GM19238 (cell line): ENCODE measurements around the gene SLC22A24.
"Not testable (repeated sequence)": the region's sequence is repeated elsewhere in the genome, so short reads cannot be mapped to it uniquely, and the experiment has no call there.

Source experiments
- DNase-seq: peaks from one replicate; pipeline ENCODE4 v3.0.0; 2011; ENCODE audit warnings: low spot score; ENCODE audit not compliant: insufficient read length

Gene SLC22A24, protein sequence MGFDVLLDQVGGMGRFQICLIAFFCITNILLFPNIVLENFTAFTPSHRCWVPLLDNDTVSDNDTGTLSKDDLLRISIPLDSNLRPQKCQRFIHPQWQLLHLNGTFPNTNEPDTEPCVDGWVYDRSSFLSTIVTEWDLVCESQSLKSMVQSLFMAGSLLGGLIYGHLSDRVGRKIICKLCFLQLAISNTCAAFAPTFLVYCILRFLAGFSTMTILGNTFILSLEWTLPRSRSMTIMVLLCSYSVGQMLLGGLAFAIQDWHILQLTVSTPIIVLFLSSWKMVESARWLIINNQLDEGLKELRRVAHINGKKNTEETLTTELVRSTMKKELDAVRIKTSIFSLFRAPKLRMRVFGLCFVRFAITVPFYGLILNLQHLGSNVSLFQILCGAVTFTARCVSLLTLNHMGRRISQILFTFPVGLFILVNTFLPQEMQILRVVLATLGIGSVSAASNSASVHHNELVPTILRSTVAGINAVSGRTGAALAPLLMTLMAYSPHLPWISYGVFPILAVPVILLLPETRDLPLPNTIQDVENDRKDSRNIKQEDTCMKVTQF

DNA sequence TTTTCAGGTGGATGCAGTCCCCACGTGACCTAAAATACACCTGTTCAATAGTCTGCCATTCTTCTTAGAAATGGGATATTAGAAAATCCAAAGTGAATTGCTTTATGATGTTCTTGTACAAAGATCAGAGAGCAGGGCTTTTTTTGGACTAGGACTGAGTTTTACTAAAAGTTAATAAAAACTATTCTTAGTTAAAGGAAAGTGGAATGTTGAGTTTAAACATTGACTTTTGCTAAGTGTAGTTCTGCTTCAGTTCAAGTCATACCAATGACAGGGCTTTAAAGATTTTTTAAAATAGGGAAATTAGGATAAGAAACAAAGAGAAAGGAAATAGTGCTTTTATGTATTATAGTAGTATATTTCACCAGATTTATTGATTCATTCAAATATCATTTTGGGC, at the start of gene SLC22A24:
SLC22A24 (minus strand) TSS at position 101 of the 400 bp plus-strand sequence. CDS start 442 bp downstream, outside the sequence.
- no peak for DNase-seq

- DNase-seq: no peak
These were observed 36.5 kb upstream of the SLC22A24 start for GRCh38 chr11:63180536-63180935.

DNA sequence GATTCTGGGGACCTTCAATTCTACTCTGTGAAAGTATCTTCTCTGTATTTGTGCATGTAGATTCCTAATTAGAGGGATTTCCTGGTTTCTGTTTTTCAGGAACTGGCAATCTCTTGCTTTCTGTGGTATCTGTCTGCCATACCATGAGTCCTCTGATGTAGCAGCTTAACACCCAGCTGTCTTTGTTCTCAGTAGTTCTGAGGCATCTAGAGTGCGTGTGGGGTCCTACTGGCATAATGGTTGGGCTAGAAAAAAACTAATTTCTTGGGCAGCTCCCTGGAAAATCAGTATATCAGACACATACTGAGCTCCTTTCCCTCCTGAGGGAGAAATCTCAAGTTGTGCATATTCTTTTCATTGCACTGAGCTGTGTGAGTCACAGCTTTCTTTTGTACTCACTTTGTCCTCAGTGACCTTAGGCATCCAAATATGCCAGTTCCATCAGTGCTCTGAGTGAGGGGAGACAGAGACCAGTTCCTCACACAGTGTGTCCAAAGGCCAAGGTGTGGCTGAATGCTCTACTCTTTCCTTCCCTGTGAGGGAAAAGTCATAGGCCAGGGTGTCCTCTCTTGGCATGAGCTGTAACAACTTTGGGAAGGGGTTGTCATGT, 35.5 kb upstream of the SLC22A24 start:
- no peak for DNase-seq

DNA sequence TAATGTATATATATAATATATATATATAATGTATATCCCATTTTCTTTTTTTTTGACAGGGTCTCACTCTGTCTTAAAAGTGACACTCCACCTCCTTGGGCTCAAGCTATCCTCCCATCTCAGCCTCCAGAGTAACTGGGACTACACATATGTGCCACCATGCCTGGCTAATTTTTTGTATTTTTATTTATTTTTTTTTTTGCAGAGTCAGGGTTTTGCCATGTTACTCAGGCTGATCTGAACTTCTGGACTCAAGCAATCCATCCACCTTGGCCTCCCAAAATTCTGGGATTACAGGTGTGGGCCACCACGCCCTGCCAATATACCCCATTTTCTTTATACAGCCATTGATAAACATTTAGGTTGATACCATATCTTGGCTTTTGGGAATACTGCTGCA, 33.9 kb upstream of the SLC22A24 start:
- no peak for DNase-seq

- no peak for DNase-seq
These were observed 21.8 kb upstream of the SLC22A24 start for GRCh38 chr11:63165706-63166310.

DNA sequence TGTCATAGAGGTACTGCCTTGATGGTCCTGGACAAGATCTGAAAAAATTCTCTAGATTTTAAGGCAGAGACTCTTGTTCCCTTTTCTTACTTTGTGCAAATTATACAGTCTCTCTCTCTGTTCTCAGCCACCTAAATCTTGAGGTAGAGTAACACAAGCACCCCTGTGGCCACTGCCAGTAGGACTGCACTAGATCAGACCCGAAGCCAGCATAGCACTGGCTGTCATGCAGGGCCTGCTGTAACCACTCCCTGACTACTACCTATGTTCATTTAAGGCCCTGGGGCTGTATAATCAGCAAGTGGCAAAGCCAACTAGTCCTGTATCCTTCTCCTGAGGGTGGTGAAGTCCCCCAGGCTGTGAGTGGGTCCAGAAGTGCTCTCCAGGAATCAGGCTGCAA, 11.8 kb upstream of the SLC22A24 start:
- DNase-seq: no peak

DNA sequence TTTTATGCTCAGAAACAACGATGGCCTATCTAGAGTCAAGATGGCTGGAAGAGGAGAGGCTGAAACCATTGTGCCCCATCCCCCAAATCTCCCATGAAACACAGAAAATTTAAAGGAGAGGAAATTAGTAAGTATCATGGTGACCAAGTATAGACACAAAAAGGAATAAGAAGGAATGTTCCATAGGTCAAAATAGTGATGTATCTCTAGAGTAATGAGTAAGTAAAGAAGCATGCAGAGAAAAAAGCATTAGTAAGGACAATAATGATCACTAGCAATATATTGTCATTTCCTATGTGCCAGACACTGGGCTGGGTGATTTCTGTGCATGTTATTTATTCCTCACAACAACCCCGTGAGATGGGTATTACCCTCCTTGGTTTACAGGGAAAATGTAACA, 2.6 kb upstream of the SLC22A24 start:
- no peak for DNase-seq

GRCh38 chr11:63142459-63142858, 1.6 kb downstream of the SLC22A24 start:
- DNase-seq: no peak

DNA sequence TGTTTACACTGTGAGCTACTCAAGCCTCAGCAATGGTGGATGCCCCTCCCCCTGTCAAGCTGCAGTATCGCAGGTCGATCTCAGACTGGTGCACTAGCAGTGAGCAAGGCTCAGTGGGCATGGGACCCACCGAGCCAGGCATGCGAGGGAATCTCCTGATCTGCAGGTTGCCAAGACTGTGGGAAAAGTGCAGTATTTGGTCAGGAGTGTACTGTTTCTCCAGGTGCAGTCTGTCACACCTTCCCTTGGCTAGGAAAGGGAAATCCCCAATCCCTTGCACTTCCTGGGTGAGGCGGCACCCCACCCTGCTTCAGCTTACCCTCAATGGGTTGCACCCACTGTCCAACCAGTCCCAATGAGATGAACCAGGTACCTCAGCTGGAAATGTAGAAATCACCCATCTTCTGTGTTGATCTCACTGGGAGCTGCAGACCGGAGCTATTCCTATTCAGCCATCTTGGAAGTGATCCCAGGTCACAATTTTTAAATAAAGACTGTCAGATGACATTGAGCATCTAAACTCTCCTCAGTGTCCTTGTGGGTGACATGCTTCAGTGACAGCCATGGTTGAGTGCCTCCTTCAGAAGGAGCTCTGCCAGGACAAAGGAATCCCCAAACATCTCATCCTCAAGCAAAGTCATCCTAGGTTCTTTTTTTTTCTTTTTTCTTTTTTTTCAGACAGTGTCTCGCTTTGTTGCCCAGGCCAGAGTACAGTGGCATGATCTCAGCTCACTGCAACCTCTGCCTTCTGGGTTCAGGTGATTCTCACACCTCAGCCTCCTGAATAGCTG, 10.8 kb downstream of the SLC22A24 start:
- DNase-seq: no peak

DNA sequence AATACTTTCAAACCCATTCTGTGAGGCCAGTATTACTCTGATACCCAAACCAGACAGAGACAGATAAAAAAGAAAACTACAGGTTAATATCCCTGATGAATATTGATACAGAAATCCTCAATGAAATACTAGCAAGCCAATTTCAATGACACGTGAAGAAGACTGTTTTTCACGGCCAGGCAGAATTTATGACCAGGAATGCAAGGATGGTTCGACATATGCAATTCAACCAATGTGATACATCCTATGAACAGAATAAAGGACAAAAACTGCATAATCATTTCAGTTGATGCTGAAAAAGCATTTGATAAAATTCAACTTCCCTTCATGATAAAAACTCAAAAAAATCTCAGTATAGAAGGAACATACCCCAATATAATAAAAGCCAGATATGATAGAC, 44.5 kb downstream of the SLC22A24 start:
- no peak for DNase-seq

GRCh38 chr11:63080682-63081081, 63.3 kb downstream of the SLC22A24 start:
- no peak for DNase-seq

- not testable (repeated sequence) for DNase-seq
These were observed 97.8 kb downstream of the SLC22A24 start for GRCh38 chr11:63046203-63046602.

- DNase-seq: no peak
These were observed 101.4 kb downstream of the SLC22A24 start for GRCh38 chr11:63042596-63042995.

GRCh38 chr11:63032457-63032856, 111.6 kb downstream of the SLC22A24 start:
- DNase-seq: no peak
